ENCODE results near the gene OBSCN. TPM values are rescaled to one million over a fixed set of nuclear protein-coding genes. Genes with fewer than 3 reads are reported as not detected.

OBSCN gene
- total and polyA plus RNA-seq, 2 experiments from 2014 or later, result 1.1 to 5.2 TPM

DNA sequence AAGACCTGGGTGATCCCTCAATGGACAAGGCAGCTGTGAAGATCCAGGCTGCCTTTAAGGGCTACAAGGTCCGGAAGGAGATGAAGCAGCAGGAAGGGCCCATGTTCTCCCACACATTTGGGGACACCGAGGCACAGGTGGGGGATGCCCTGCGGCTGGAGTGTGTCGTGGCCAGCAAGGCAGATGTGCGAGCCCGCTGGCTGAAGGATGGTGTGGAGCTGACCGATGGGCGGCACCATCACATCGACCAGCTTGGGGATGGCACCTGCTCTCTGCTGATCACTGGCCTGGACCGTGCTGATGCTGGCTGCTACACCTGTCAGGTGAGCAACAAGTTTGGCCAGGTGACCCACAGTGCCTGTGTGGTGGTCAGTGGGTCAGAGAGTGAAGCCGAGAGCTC is 113.6 kb downstream of the OBSCN start:
- no peaks in the 10 kb centered on the region for H3K36me3 ChIP-seq (ENCODE audit: low read depth)
- H3K4me3 ChIP-seq, result no peak overlapping the region
- H3F3A ChIP-seq (ENCODE audit: insufficient read depth), result no peaks in the 10 kb centered on the region
- no peaks in the 10 kb centered on the region for H4K20me1 ChIP-seq (ENCODE audit: insufficient read depth)
- no peaks in the 10 kb centered on the region for H3K4me1 ChIP-seq (ENCODE audit: insufficient read depth)
- no peak overlapping the region for H3K27ac ChIP-seq
- TF ChIP-seq EZH2 (IDR thresholded peaks at IDR 0.05; ENCODE audit: insufficient read depth, poor library complexity, severe bottlenecking), result no peak
- TF ChIP-seq EZH2phosphoT487 (IDR thresholded peaks at IDR 0.05; ENCODE audit: insufficient read depth, low read depth), result no peak
- H3K9ac ChIP-seq, result no peak overlapping the region
- H3K9me3 ChIP-seq (ENCODE audit: low read depth), result no peaks in the 10 kb centered on the region
- H2AFZ ChIP-seq, result no peak overlapping the region
- peaks cover 3% of the 10 kb centered on the region; the same call in 1 of the 2 replicates for H3K27me3 ChIP-seq (replicated peaks; ENCODE audit: insufficient read depth)
- 68 to 74% methylated on average over 11 of the region's 11 CpGs for WGBS, 2 experiments (ENCODE audit: low coverage in 1 of 2, low lambda C conversion rate in 2 of 2, missing lambda C conversion rate in 2 of 2)
- no peaks in the 10 kb centered on the region for H3K79me2 ChIP-seq (ENCODE audit: insufficient read depth)
- no peak for DNase-seq
- no peaks in the 10 kb centered on the region; the same call in 1 of the 2 replicates for H3K9me2 ChIP-seq (ENCODE audit: insufficient read depth)
- no peak overlapping the region for H3K4me2 ChIP-seq (ENCODE audit: unreplicated experiment)
- in situ Hi-C loops (cut with MboI), result no loop called here

DNA sequence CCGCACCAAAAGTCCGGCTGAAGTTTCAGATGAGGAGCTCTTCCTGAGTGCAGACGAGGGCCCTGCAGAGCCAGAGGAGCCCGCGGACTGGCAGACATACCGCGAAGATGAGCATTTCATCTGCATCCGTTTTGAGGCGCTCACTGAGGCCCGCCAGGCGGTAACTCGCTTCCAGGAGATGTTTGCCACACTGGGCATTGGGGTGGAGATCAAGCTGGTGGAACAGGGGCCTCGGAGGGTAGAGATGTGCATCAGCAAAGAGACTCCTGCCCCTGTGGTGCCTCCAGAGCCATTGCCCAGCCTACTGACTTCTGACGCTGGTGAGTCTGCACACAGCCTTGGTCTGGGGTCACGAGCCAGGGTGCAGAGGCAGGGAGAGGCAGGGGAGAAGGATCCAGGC is 114.1 kb downstream of the OBSCN start:
- Histone ChIP-seq H3K27ac (no peak overlapping the region), H3K9me2 (ENCODE audit: insufficient read depth) (no peaks in the 10 kb centered on the region; the same call in 1 of the 2 replicates), H3F3A (ENCODE audit: insufficient read depth) (no peaks in the 10 kb centered on the region), H3K36me3 (ENCODE audit: low read depth) (no peaks in the 10 kb centered on the region), H3K79me2 (ENCODE audit: insufficient read depth) (no peaks in the 10 kb centered on the region), H3K4me3 (no peak overlapping the region), H4K20me1 (ENCODE audit: insufficient read depth) (no peaks in the 10 kb centered on the region), H3K9me3 (ENCODE audit: low read depth) (no peaks in the 10 kb centered on the region), H3K27me3 (replicated peaks; ENCODE audit: insufficient read depth) (peaks cover 3% of the 10 kb centered on the region; the same call in 1 of the 2 replicates), H3K4me2 (ENCODE audit: unreplicated experiment) (no peak overlapping the region), H2AFZ (no peak overlapping the region), H3K9ac (no peak overlapping the region), H3K4me1 (ENCODE audit: insufficient read depth) (no peaks in the 10 kb centered on the region)
- WGBS, 2 experiments (ENCODE audit: low coverage in 1 of 2, low lambda C conversion rate in 2 of 2, missing lambda C conversion rate in 2 of 2), result 72 to 74% methylated on average over 15 of the region's 15 CpGs
- no peak for TF ChIP-seq EZH2phosphoT487 (IDR thresholded peaks at IDR 0.05; ENCODE audit: insufficient read depth, low read depth)
- TF ChIP-seq EZH2 (IDR thresholded peaks at IDR 0.05; ENCODE audit: insufficient read depth, poor library complexity, severe bottlenecking), result no peak
- DNase-seq, result no peak
- in situ Hi-C loops (cut with MboI), result no loop called here

DNA sequence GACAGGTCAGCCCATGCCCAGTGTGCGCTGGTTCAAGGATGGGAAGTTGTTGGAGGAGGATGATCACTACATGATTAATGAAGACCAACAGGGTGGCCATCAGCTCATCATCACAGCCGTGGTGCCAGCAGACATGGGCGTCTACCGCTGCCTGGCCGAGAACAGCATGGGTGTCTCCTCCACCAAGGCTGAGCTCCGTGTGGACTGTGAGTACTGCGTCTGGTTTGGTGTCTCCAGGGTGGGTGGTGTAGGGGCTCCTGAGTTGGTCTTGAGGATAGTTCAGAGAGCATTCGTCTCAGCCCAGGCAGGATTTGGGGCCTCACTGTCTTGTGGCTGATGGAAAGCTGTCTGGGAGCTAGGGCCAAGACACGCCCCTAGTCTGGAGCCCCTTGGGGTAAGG is 115.6 kb downstream of the OBSCN start:
- H3K4me3 ChIP-seq, result no peak overlapping the region
- no peaks in the 10 kb centered on the region; the same call in 1 of the 2 replicates for H3K9me2 ChIP-seq (ENCODE audit: insufficient read depth)
- 56 to 59% methylated on average over 9 of the region's 9 CpGs for WGBS, 2 experiments (ENCODE audit: low coverage in 1 of 2, low lambda C conversion rate in 2 of 2, missing lambda C conversion rate in 2 of 2)
- no peaks in the 10 kb centered on the region for H4K20me1 ChIP-seq (ENCODE audit: insufficient read depth)
- H3K27me3 ChIP-seq (replicated peaks; ENCODE audit: insufficient read depth), result peaks cover 3% of the 10 kb centered on the region; the same call in 1 of the 2 replicates
- no peaks in the 10 kb centered on the region for H3F3A ChIP-seq (ENCODE audit: insufficient read depth)
- H3K4me1 ChIP-seq (ENCODE audit: insufficient read depth), result no peaks in the 10 kb centered on the region
- no peak overlapping the region for H3K4me2 ChIP-seq (ENCODE audit: unreplicated experiment)
- no peak for DNase-seq
- no peak for TF ChIP-seq EZH2 (IDR thresholded peaks at IDR 0.05; ENCODE audit: insufficient read depth, poor library complexity, severe bottlenecking)
- no peak for TF ChIP-seq EZH2phosphoT487 (IDR thresholded peaks at IDR 0.05; ENCODE audit: insufficient read depth, low read depth)
- H2AFZ ChIP-seq, result no peak overlapping the region
- H3K79me2 ChIP-seq (ENCODE audit: insufficient read depth), result no peaks in the 10 kb centered on the region
- no peak overlapping the region for H3K9ac ChIP-seq
- no peaks in the 10 kb centered on the region for H3K9me3 ChIP-seq (ENCODE audit: low read depth)
- in situ Hi-C loops (cut with MboI), result no loop called here
- no peak overlapping the region for H3K27ac ChIP-seq
- H3K36me3 ChIP-seq (ENCODE audit: low read depth), result no peaks in the 10 kb centered on the region

DNA sequence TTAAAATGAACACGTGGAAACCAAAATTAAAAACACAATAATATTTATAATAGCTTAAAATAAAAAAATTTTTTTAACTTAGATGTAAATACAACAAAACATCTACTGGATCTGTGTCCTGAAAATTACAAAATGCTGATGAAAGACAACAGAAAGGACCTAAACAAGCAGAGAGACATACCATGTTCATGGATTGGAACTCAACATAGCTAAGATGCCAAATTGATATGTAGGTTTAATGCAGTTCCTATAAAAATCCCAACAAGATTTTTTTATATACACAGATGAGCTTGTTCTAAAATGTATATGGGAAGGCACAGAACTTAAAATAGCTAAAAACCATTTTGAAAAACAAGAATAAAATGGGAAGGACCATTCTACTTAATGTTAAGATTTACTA is 117.4 kb downstream of the OBSCN start:
- peaks cover 3% of the 10 kb centered on the region; the same call in 1 of the 2 replicates for H3K27me3 ChIP-seq (replicated peaks; ENCODE audit: insufficient read depth)
- H4K20me1 ChIP-seq (ENCODE audit: insufficient read depth), result no peaks in the 10 kb centered on the region
- H2AFZ ChIP-seq, result no peak overlapping the region
- no peaks in the 10 kb centered on the region for H3K9me3 ChIP-seq (ENCODE audit: low read depth)
- in situ Hi-C loops (cut with MboI), result no loop called here
- TF ChIP-seq EZH2 (IDR thresholded peaks at IDR 0.05; ENCODE audit: insufficient read depth, poor library complexity, severe bottlenecking) (no peak), EZH2phosphoT487 (IDR thresholded peaks at IDR 0.05; ENCODE audit: insufficient read depth, low read depth) (no peak)
- H3K9me2 ChIP-seq (ENCODE audit: insufficient read depth), result no peaks in the 10 kb centered on the region; the same call in 1 of the 2 replicates
- H3K4me2 ChIP-seq (ENCODE audit: unreplicated experiment), result no peak overlapping the region
- no peak for DNase-seq
- no peaks in the 10 kb centered on the region for H3F3A ChIP-seq (ENCODE audit: insufficient read depth)
- H3K4me1 ChIP-seq (ENCODE audit: insufficient read depth), result no peaks in the 10 kb centered on the region
- H3K36me3 ChIP-seq (ENCODE audit: low read depth), result no peaks in the 10 kb centered on the region
- WGBS, 2 experiments (ENCODE audit: low coverage in 1 of 2, low lambda C conversion rate in 2 of 2, missing lambda C conversion rate in 2 of 2), result 8% methylated on average over 1 of the region's 1 CpG
- H3K4me3 ChIP-seq, result no peak overlapping the region
- no peak overlapping the region for H3K9ac ChIP-seq
- no peak overlapping the region for H3K27ac ChIP-seq
- H3K79me2 ChIP-seq (ENCODE audit: insufficient read depth), result no peaks in the 10 kb centered on the region

DNA sequence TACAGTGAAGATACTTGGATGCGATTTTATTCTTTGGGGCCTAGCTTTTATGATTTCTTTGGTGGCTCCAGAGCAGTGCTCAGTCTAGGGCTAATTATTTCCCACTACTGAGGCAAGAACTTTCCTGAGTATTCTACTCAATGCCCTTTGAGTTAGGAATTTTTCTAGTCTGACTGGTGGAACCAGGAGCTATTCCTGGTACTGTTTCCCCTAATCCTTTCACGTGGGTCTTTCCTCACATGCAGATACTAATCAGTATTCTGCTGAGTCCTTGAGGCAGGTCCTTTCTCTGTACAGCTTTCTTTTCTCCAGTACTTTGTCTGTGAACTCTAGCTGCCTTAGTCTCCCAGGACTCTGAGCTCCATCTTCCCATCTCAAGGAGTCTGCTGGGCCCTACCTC is 122.0 kb downstream of the OBSCN start:
- Histone ChIP-seq H3K4me1 (ENCODE audit: insufficient read depth) (no peaks in the 10 kb centered on the region), H4K20me1 (ENCODE audit: insufficient read depth) (no peaks in the 10 kb centered on the region), H3K4me3 (no peak overlapping the region), H3K27ac (no peak overlapping the region), H3K79me2 (ENCODE audit: insufficient read depth) (no peaks in the 10 kb centered on the region), H3K9me3 (ENCODE audit: low read depth) (no peaks in the 10 kb centered on the region), H3K9me2 (ENCODE audit: insufficient read depth) (no peaks in the 10 kb centered on the region; the same call in 1 of the 2 replicates), H3F3A (ENCODE audit: insufficient read depth) (no peaks in the 10 kb centered on the region), H3K9ac (no peak overlapping the region), H3K36me3 (ENCODE audit: low read depth) (no peaks in the 10 kb centered on the region), H2AFZ (no peak overlapping the region), H3K27me3 (replicated peaks; ENCODE audit: insufficient read depth) (peaks cover 3% of the 10 kb centered on the region; the same call in 1 of the 2 replicates), H3K4me2 (ENCODE audit: unreplicated experiment) (no peak overlapping the region)
- WGBS, 2 experiments (ENCODE audit: low coverage in 1 of 2, low lambda C conversion rate in 2 of 2, missing lambda C conversion rate in 2 of 2), result 31 to 39% methylated on average over 2 of the region's 2 CpGs
- TF ChIP-seq EZH2phosphoT487 (IDR thresholded peaks at IDR 0.05; ENCODE audit: insufficient read depth, low read depth), result no peak
- no peak for TF ChIP-seq EZH2 (IDR thresholded peaks at IDR 0.05; ENCODE audit: insufficient read depth, poor library complexity, severe bottlenecking)
- in situ Hi-C loops (cut with MboI), result no loop called here
- no peak for DNase-seq
